ENCODE measurements around the gene ZNF354C. TPM values are rescaled to one million over a fixed set of nuclear protein-coding genes. Genes with fewer than 3 reads are reported as not detected.

Gene ZNF354C
- total and polyA plus RNA-seq, 2 of the 8 experiments (the other 6 are each of a cell fraction or from before 2014, with no cell fraction given), result 0.85 to 2.3 TPM

DNA sequence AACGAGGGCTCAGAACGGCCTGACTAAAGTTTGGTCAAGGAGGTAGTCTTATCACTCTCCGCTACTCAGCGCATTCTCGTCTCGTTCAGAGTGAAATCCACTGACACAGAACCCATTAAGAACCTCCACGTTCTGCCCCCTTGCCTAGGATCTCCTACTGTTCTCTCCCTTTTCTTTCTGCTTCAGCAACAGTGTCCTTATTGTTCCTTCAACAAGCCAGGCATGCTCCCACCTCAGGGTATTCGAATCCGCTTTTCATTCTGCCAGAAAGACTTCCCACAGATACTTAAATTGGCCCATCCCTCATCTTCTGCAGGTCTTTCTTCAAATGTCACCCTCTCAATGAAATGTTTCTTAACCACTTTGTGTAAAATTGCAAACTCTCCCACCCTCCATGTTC lies 4.3 kb upstream of the ZNF354C start:
- TF ChIP-seq SP1 (IDR thresholded peaks at IDR 0.05; ENCODE audit: low read depth, low read length) (no peak), TCF12 (IDR thresholded peaks at IDR 0.05; ENCODE audit: low read depth, low read length) (no peak), GTF2F1 (IDR thresholded peaks at IDR 0.05; ENCODE audit: borderline replicate concordance, low read depth, low read length) (no peak), SRF (IDR thresholded peaks at IDR 0.05; ENCODE audit: low read depth, low read length) (no peak), SP2 (IDR thresholded peaks at IDR 0.05; ENCODE audit: low read length) (no peak), FOSL1 (IDR thresholded peaks at IDR 0.05; ENCODE audit: insufficient read depth, low read depth, low read length) (no peak)
- TF ChIP-seq, protein P1, sequence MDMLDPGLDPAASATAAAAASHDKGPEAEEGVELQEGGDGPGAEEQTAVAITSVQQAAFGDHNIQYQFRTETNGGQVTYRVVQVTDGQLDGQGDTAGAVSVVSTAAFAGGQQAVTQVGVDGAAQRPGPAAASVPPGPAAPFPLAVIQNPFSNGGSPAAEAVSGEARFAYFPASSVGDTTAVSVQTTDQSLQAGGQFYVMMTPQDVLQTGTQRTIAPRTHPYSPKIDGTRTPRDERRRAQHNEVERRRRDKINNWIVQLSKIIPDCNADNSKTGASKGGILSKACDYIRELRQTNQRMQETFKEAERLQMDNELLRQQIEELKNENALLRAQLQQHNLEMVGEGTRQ (IDR thresholded peaks at IDR 0.05; ENCODE audit: low read length), result no peak
- Histone ChIP-seq H3K4me3 (ENCODE audit: extremely low read depth in 1 of 4, insufficient read depth in 2 of 4, low read depth in 3 of 4, low read length in 4 of 4) (no peak overlapping the region), H3K4ac (replicated peaks; ENCODE audit: insufficient read length, low read depth, low read length) (no peak overlapping the region), H3K14ac (ENCODE audit: insufficient read length) (no peak overlapping the region), H3K18ac (ENCODE audit: extremely low read depth, low read length) (no peak overlapping the region), H2BK20ac (ENCODE audit: low read length) (no peak overlapping the region), H2BK120ac (replicated peaks; ENCODE audit: low read depth, low read length) (no peak overlapping the region), H3K23ac (ENCODE audit: insufficient read length) (no peak overlapping the region), H3K36me3 (ENCODE audit: control insufficient read depth in 2 of 4, insufficient read depth in 4 of 4, low read length in 3 of 4) (no peaks in the 10 kb centered on the region), H2AFZ (ENCODE audit: low read length) (no peak overlapping the region), H3K4me1 (replicated peaks in 1 of 4; ENCODE audit: control insufficient read depth in 3 of 4, insufficient read depth in 4 of 4, low read length in 3 of 4) (peaks cover 0 to 3% (median 0%) of the 10 kb centered on the region in 4 experiments; a peak in 1 of 7 replicates), H3K9me3 (ENCODE audit: insufficient read depth in 2 of 2, low read depth in 1 of 2, low read length in 1 of 2) (peaks cover 34 to 58% of the 10 kb centered on the region in 2 experiments), H4K5ac (ENCODE audit: insufficient read length, low read depth, low read length) (no peak overlapping the region), H4K91ac (replicated peaks; ENCODE audit: insufficient read length, low read length) (no peak overlapping the region), H3K23me2 (ENCODE audit: low read depth, low read length) (peaks cover 4% of the 10 kb centered on the region; the same call in 1 of the 2 replicates), H2AK5ac (ENCODE audit: low read depth, low read length) (no peak overlapping the region), H2BK5ac (ENCODE audit: low read depth, low read length) (no peak overlapping the region), H3K9ac (replicated peaks in 1 of 4; ENCODE audit: extremely low read depth in 1 of 4, low read depth in 3 of 4, low read length in 3 of 4) (no peak overlapping the region), H3K4me2 (ENCODE audit: insufficient read depth in 1 of 2, low read depth in 2 of 2, low read length in 2 of 2) (no peak overlapping the region), H3K56ac (replicated peaks; ENCODE audit: insufficient read length, low read depth, low read length) (no peak overlapping the region), H3K27ac (ENCODE audit: low read depth, low read length) (no peak overlapping the region), H4K20me1 (replicated peaks in 1 of 2; ENCODE audit: control insufficient read depth in 1 of 2, insufficient read depth in 2 of 2, low read length in 2 of 2) (no peaks in the 10 kb centered on the region), H3K79me2 (ENCODE audit: control insufficient read depth in 1 of 2, insufficient read depth in 2 of 2, low read length in 2 of 2) (no peaks in the 10 kb centered on the region), H4K8ac (ENCODE audit: extremely low read depth, insufficient read depth, low read length) (no peak overlapping the region), H2BK12ac (ENCODE audit: low read depth, low read length) (no peak overlapping the region), H2BK15ac (ENCODE audit: low read length) (no peak overlapping the region), H3K27me3 (replicated peaks in 1 of 4; ENCODE audit: control insufficient read depth in 3 of 4, extremely low read depth in 1 of 4, insufficient read depth in 3 of 4, low read length in 3 of 4) (no peaks in the 10 kb centered on the region), H3K79me1 (ENCODE audit: low read depth, low read length) (peaks cover under 1% of the 10 kb centered on the region; the same call in 1 of the 2 replicates)
- CTCF ChIA-PET (ENCODE audit: partially characterized antibody), result no interaction called here
- FAIRE-seq (no peak), DNase-seq (ENCODE audit: low read depth in 1 of 2, low spot score in 2 of 2) (no peak)
- POLR2A ChIA-PET (ENCODE audit: partially characterized antibody), result interaction anchor here (1.1 kb wide), 1 partner anchor 867 kb away, joined by 3 read pairs; no protein-coding TSS in a partner anchor
- WGBS, 2 experiments (ENCODE audit: extremely low coverage in 1 of 2, insufficient coverage in 1 of 2, insufficient read length in 1 of 2, insufficient replicate concordance in 2 of 2, low coverage in 1 of 2, low lambda C conversion rate in 2 of 2, missing lambda C conversion rate in 1 of 2), result 83% methylated on average over 9 of the region's 9 CpGs; no CpG with 5 or more reads in 1 of the 2 experiments
